ENCODE data around the gene NDST3.

Gene NDST3
- total RNA-seq = 0 to 0.16 (median 0) reads per million in 18 experiments

DNA sequence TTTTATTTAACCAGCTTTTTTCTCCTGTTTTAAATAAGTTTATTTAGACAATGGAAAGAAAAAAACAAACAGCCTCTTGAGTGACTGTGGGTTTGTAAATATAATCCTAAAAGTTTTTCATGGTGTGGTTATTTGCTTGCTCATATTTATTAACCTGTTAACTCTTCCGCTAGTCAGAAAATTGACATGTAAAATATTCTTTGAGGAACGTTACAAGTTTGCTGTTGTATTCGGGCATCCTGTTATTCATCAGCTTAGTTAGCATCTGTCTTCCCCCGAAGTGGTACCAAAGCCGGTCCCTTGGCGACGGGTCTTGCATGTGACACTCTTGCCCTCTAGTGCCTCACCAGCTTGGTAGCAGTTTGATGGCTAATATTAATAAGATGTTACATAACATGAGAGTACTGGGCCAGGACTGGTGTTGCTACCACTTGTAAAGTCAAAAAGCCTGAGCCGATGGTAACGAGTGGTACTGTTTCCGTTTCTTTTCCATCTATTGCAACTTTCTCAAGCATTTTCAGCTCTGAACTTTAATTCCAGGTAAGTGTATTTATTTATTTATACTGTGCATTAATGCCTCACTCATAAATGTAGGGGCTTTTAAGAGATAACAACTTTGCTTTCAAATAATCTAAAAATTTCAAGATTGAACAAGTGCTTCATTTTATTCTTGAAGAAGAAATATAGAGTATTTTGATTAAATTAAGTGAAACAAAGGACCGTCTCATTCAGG lies at the start of gene NDST3:
Gene NDST3 (plus strand): TSS at position 434 of the 733 bp plus-strand sequence. CDS start 19,425 bp downstream, outside the sequence.
- DNase-seq = peak; percentile 46 to 57

DNA sequence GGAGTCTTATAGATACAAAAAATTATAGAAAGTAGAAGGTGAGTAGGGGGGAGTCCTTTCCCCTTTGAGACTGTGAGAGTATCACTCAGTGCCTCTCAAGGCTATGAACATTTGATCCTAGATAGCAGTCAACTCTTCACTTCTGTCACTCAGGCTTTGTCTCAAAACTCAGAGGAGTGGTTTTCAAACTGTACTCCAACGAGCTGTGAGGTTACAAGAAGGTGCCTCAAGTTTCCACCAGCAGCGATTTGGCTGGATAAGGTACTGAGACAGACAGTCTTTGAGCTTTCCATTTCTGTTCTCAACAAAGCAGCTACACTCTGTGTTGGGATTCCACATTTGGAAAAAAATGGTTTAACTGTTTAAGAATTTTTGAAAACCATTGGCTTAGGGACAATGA lies 48.0 kb upstream of the NDST3 start:
- no peak for DNase-seq

DNA sequence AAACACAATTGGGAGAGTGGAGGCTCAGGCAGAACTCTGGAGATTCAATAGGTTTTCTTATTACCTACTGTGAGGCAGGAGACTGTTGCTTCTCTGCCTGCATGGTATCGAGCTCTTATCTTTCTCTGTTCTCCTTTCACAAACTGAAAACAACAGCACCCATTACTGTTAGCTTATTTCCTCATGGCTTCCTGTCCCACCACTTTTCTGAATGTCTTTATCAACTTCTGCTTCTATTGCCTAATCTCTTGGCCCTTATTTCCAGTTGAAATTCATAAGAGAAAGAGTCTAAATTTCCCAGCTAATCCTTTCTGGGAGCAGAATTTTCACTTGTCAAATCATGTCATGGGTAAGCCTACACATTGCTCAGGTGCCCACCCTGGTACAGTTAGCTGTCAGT lies 46.8 kb upstream of the NDST3 start:
- DNase-seq = peak; percentile 9 to 17

DNA sequence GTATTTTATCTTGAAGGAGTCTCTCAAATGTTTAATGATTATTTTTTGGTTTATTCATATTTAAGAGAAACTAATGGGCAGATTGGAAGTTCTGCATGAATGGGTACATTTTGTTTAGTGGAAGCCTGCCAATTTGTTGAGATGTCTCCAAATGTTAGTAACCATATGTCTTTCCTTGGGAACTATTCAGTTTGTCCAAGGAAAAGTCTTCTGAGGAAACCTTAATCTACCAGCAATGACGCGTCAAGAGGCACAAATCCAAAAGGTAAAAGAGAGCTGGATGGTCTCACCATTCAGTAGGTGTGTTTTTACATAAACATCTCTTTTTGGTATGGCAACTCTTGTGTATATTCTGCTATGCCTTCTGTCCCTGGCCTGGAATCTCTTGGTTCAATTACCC lies 37.4 kb upstream of the NDST3 start:
- no peak for DNase-seq

DNA sequence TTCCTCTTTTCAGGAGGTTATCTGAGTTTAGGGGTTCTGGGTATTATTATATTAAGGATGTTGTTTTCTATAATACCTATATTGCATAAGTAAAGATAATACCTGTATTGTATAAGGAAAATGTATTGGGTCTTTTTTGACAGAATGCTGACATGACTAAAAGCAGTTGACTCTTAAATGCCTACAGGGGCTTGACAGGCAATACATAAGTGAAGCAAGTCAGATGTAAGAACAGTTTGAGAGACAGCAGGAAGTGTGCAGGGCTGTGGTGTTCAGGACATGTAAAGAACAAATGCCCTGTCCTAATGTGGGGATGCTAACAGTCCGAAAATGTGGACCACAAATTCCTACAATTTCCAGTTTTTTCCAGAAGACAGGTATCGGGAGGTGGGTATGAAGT lies 30.2 kb upstream of the NDST3 start:
- no peak for DNase-seq

DNA sequence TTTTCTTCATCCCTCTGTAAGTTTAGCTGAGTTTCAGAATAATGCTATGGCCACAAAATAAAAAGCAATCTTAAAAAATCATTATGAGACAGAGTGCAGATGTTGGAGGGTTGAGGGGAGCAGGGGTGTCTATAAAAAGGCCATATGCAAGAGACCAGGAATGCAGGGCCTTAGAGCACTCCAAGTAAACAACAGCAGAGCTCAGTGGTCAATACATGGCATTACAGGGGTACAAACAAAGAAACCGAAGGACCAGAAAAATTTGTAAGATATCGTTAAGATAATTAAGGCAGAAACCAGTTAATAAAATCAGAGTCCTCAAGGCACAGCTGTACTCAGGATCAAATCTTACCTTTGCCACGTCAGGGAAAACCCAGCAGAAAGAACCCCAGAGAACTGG lies 28.4 kb upstream of the NDST3 start:
- no peak for DNase-seq

DNA sequence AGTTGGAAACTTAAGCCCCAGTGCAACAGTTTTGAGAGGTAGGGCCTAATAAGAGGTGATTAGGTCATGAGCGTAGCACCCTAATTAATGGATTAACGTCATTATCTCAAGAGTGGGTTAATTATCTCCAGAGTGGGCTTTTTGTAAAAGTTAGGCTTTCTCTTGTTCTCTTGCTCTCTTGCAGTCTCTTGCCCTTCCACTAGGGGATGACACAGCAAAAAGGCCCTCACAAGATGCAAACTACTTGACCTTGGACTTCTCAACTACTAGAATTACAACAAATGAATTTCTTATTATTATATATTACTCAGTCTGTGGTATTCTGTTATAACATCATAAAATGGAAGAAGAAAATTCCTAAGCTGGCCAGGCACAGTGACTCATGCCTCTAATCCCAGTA lies 22.1 kb upstream of the NDST3 start:
- DNase-seq = no peak

DNA sequence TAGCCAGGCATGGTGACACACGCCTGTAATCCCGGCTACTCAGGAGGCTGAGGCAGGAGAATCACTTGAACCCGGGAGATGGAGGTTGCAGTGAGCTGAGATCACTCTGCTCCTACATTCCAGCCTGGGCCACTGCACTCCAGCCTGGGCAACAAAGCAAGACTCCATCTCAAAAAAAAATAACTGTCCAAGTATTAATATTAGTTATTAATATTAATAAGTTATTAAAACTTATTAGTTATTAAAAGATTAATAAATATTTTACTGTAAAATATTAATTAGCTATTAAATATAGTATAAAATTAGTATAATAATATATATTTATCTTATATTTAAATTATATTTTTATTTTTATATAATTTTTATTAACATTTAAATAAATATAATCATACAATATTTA lies 19.5 kb upstream of the NDST3 start:
- DNase-seq = no peak

DNA sequence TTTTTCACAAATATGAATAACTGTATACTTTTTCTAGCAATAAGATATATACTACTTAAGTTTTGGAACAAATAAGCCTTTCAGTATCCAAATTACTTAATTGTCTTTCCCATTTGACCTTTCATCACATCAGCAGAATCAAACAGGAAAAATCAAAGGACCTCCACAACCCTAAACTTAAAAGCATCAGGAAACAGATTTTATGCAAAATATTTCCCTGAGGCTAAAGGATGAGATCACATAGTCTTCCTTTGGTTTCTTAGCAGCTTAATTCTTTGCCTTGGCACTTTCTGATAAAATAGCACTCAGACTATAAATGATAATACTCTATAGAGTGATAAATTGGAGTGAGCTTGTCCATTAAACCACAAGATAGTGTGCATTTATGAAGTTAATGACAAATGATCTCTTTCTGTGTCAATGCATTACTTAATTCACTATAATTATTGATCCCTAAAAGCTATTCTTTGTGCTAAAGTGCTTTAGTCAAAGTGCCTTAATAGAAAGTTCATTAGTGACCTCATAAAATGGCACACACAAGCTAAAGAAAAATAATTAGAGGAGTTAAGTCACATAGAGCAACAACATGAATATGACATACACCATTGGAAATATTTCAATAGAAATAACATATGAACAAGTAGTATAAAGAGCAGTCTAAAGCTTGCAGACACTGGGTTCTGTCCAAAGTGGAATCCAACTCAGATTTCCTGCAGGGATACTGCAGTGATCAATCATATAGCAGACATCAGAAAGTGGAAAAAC lies 15.7 kb upstream of the NDST3 start:
- no peak for DNase-seq

DNA sequence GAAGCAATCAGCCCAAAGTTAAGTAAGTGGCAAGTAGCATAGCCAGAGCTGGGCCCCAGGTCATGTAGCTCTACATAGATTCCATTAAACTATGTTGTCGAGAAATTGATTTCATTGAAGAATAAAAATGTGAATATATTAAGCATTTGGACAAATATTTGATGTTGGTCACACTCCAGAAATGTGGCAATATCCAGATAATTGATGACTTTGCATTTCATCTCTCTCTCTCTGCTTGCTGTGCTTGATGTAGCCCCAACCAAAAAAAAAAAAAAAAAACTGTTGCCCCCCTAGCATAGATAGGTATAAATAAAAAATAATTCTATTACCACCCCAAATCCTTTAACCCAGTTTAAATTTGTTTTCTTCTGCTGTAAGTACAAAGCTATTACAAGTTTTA lies 7.5 kb upstream of the NDST3 start:
- DNase-seq = no peak

DNA sequence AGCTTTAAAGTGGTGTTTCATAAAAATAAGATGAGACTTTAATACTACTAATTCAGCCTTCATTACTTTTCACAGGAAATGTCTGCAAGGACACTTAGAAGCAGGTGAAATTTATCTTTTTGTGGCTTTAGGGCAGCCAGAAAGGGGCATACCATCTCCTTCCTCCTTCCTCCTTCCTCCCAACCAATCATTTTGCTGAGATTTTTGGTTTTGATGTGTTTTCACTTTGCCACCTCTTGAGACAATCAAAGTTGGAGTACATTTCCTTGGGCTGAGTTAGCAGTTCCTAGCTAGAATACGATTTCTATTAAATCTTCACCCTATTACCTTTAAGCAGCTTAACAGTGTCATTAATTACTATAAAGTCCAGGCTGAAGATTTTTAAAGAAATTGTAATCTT lies 5.1 kb upstream of the NDST3 start:
- DNase-seq = no peak

DNA sequence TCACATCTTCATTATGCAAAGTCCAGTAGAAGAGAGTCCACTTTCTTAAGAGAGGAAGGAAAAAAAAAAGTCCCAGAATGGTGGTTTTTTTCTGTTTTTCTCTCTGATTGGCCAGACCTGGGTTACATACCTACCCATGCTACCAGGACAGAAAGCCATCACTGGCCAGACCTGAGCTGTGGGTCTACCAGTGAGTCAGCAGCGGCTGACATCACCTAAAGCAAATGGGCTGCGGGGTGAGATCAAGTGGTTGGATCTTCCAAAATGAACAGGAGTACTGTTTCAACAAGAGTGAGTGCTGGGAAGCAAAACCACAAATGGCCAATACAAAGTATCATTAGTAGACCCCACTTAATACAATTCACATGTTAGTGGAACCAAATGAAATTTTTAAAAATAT lies 1.6 kb upstream of the NDST3 start:
- DNase-seq = no peak

DNA sequence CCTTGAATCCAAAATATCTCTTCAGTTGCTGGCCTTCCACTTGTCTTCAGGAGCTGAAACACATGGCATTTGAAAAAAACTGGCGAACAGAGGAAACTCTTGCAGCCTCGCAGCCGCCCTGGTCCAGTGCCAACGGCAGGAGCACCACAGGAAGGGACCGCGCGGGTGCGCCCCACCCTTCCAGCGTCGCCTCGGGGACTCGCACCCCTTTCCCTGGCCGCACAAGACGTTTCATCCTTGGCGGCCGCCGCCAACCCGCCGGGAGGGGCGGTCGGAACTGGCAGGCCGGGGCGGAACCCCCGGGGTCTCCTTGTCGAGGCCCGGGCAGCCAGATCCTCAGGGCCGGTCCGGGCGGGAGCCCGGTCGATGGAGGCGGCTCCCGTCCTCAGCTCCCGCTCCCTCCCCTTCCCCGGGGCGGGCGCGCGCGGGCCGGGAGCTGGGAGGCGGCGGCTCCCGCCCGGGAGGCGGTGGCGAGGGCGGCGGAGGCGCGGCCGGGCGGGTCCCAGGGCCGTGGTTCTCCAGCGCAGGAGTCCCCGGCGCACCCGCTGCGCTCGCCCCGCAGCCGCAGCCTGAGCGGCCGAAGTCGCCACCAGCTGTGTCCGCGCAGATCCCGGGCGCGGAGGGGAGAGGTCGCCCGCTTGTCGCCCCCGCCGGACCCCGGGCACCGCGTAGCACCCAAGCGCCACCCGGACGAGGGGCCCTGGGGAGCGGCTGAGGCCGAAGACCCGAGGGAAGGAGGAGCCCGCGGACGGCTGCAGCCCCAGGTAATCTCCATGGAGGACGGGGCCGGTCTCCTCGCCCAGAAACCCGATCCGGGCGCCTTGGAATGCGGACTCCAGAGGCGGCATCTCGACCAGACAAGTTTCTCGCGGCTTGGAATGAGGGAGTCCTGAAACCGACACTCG lies 886 bp upstream of the NDST3 start:
- no peak for DNase-seq

DNA sequence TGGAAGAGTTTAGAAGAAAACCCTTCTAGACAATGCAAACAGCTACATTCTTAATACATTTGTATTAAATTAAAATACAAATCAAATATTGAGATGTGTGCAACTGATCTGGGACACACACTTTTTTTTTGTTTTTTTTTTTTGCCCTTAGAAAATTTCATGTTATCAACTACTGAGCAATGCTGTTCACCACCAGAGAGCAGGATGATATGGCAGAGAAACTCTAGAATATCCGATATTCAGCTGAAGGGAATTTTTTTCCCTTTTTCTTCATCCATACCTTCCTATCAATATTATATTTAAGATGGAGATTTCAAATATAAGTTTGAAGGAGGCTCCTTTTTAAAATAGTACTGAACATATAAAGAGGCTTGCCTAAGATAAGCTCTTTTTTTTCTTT lies 1.0 kb downstream of the NDST3 start:
- DNase-seq = no peak

DNA sequence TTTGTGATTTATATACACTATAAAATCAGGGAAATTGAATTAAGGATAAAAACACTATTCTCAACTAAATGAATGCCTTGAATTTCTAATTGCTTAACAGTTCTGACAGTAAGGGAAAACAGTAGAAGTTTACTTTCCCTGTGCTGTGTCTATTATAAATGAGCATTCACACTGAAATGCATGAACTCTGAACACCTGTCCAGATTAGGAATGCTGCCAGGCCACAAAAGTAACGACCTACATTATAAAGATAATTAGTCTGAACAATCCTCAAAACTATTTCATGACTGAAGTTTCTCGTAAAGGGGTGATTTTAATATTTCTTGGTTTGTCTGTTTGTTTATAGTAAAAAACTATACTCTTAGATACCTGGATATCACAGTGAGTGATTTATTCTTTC lies 2.0 kb downstream of the NDST3 start:
- no peak for DNase-seq

DNA sequence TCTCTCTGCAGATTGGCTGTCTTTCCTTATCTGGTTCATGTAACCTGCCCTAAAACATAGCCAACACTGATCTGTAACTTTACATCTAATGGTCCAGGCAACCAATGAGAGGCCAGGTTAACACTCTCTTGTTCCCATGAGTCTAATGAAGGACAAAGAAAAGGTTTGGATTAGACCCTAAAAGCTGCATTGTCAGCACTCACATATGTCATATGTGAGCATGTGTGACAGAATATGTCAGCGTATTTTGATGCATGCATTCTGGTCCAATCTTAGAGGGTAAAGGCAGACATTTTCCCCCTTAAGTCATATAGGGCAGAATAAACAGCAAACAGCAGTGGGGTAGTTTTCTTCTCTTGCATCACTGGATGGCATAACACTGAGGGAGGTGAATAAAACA lies 3.7 kb downstream of the NDST3 start:
- no peak for DNase-seq

DNA sequence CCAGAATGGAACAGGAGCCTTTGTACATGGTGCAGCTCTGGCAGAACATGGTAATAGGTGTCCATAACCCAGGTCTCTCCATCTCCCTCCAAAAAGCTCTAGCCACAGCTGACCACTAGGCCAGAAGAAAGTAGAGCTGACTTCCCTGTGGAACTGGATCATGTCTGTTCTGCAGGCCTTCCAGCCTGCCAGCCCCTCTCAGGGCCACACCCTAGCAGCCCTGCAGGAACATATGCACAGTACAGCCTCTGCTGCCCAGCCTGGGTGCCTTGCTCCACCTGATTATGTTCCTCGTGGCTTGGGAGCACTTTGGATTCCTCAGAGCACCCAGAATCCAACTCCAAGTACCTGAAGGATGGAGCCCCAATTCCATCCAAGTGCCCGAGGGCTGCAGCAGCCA lies 12.0 kb downstream of the NDST3 start:
- no peak for DNase-seq

DNA sequence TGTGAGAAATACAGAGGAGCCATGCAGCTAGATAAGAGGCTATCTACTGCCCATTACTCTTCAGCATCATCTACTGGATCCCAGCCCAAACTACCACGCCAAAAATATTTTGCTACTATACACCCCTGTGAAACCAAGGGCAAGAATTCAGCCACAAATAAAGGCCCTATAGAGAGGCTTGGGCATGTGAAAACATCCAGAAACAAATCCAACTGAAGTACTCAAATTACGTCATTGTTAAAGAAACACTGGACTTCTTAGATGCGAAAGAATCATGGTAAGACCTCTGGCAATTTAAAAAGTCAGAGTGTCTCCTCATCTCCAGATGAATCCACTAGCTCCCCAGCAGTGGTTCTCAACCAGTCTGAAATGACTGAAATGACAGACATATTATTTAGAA lies 12.8 kb downstream of the NDST3 start:
- DNase-seq = no peak

DNA sequence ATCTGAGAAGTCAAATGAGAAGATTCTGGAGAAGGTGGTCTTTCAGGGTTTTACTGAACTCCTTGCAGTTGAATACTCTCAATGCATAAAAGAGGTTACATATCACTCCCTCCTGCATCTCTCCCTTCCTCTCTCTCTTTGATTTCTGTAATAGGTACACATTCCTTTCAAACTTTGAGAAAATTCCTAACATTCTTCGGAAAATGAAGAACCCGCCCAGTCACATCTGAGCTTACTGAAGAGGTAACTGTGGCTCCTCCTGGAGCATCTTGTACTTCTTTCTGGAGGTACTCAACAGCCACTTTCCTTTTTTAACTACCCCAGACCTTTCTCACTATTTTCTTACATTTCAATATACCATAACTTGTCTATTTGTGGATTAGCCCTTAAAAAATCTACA lies 24.7 kb downstream of the NDST3 start:
- no peak for DNase-seq

DNA sequence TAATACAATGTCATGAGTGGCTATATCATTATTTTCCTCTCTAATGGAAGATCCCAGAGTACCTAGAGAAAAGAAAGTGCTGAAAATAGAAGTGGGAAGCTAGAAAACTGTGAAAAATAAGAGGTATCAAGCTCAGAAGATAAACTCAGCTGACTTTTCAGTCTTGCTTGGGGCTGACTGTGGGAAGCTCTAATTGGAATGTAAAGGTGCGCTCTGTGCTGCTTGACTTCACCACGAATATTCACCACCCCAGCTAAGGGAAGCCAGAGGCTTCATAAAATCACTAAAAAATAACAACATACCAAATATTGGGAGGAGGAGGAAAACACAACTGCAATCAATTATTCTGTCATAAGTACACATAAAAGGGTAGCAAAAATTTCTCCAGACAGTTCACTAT lies 25.1 kb downstream of the NDST3 start:
- no peak for DNase-seq

DNA sequence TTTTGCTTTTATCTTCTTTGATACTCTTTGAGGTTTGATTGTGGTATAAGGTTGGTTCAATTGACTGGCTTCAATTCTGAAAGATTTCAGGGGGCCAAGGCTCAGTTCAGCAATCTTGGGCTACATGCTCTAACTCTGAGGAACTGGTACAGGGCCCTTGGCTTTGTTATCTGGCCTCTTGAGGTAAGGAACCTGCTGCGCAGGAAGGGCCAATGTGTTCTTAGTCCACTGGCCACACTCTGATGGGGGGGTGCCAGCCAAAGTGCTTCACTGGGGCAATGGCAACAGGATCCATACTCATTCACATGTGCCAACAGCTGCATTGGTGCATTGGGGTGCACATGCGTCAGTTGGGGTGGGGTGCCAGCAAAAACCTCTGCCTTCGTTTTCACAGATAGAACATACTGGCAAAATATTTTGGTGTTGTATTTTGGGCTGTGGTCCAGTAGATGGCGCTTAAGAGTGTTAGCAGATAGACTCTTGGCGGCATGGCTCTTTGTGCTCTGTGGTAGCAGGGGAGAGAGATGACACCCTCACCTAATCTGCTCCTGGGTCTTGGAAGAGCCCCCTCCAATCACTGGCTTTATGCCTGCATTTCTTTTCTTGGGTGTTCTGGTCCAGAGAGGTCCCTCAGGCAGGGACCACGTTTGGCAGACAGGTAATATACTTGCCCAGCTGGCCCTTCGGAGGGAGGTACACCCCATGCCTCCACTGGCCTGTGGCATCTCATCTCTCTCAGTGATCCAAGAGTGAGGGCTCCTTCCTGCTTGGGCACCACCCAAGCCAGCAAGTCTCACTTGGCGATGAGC lies 42.9 kb downstream of the NDST3 start:
- peak; percentile 3 to 32 for DNase-seq

DNA sequence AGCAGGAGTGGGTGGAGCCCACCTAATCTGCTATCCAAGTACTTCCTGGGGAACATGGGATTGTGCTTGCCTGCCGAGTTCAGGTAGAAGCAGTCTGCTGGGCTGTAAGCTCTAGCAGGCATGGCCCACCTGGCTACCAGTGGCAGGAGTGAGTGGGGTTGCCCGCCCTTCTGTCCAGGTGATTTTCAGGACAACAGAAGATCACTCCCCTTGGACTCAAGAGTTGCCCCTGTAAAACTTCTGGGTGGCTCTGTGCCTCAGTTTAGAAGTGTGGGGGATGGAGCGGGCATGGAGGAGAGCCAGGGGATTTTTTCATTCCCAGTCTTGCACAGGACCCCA lies 43.5 kb downstream of the NDST3 start:
- DNase-seq = no peak

DNA sequence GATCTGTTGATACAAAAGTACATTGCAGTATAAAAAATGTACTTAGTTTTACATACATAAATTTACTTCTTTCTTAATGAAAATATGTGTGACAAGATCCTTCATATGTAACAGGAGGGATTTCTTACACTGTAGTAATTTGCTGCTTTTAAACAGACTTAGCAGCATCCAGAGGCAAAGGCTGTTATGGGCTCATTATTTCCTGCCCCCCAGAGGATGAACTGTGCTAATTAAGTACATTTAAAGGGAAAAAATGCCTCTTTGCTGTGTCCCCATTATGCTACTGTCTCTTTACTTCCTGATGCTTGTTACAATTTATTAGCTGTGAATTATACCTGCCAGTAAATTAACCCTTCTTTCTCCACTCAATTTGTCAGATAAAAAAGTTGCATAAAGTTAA lies 47.1 kb downstream of the NDST3 start:
- DNase-seq = no peak
